WTC11 (cell line): ENCODE data around the gene LEFTY2.

Experiments
- ATF3 ChIP-seq: sonication (generic); formaldehyde crosslinking; conservative IDR thresholded peaks from 2 replicates; pipeline ENCODE4 v1.8.1; 2022; ENCODE audit warnings: mild to moderate bottlenecking, missing genetic modification reagents
- ATF6 ChIP-seq: sonication (generic); formaldehyde crosslinking; IDR thresholded peaks from 2 replicates; pipeline ENCODE4 v1.8.1; 2023; ENCODE audit warnings: mild to moderate bottlenecking, missing genetic modification reagents
- CREB1 ChIP-seq: sonication (generic); formaldehyde crosslinking; IDR thresholded peaks from 2 replicates; pipeline ENCODE4 v1.8.0; 2023; ENCODE audit warnings: mild to moderate bottlenecking, missing genetic modification reagents
- CTCF ChIP-seq: fragments of 200-600 bp; IDR thresholded peaks from 2 replicates; pipeline ENCODE4 v1.8.0; 2022; ENCODE audit warnings: antibody characterized with exemption
- ELF4 ChIP-seq: sonication (generic); formaldehyde crosslinking; IDR thresholded peaks from 2 replicates; pipeline ENCODE4 v1.8.1; 2022; ENCODE audit warnings: low read depth, mild to moderate bottlenecking, moderate library complexity, missing genetic modification reagents
- IRF1 ChIP-seq: sonication (generic); formaldehyde crosslinking; IDR thresholded peaks from 2 replicates; pipeline ENCODE4 v1.8.0; 2023; ENCODE audit warnings: missing genetic modification reagents
- MAX ChIP-seq: sonication (generic); formaldehyde crosslinking; IDR thresholded peaks from 2 replicates; pipeline ENCODE4 v1.8.0; 2022; ENCODE audit warnings: mild to moderate bottlenecking, missing genetic modification reagents
- NR3C1 ChIP-seq: sonication (generic); formaldehyde crosslinking; conservative IDR thresholded peaks from 2 replicates; pipeline ENCODE4 v1.8.1; 2023; ENCODE audit warnings: low read depth, mild to moderate bottlenecking, missing genetic modification reagents
- SMAD4 ChIP-seq: sonication (generic); formaldehyde crosslinking; IDR thresholded peaks from 2 replicates; pipeline ENCODE4 v1.8.0; 2022; ENCODE audit warnings: mild to moderate bottlenecking, missing genetic modification reagents
- SP1 ChIP-seq: sonication (generic); formaldehyde crosslinking; conservative IDR thresholded peaks from 2 replicates; pipeline ENCODE4 v1.8.1; 2022; ENCODE audit warnings: missing genetic modification reagents
- ZNF416 ChIP-seq: fragments of 250-450 bp; sonication (Bioruptor Pico); IDR thresholded peaks from 2 replicates; pipeline ENCODE4 v1.9.0; 2021; ENCODE audit warnings: mild to moderate bottlenecking, inconsistent platforms

- TF ChIP-seq ELF4 (no peak), MAX (CRISPR knock-in tag) (no peak), ATF6 (CRISPR knock-in tag) (no peak), CTCF (no peak), CREB1 (CRISPR knock-in tag) (no peak), SP1 (no peak), NR3C1 (CRISPR knock-in tag) (no peak), IRF1 (no peak), SMAD4 (no peak), ZNF416 (CRISPR knock-in tag) (no peak), ATF3 (CRISPR knock-in tag) (no peak)
Measured at GRCh38 chr1:225888289-225888897, 52.6 kb downstream of the LEFTY2 start.
